GM18951 (cell line): ENCODE results near the gene SUCLG1.
"Not testable (repeated sequence)": the region's sequence is repeated elsewhere in the genome, so short reads cannot be mapped to it uniquely, and the experiment has no call there.

Experiments used
- POLR2A ChIP-seq: IDR thresholded peaks from 4 replicates; pipeline ENCODE4 v1.6.1; 2011; ENCODE audit warnings: mild to moderate bottlenecking; ENCODE audit not compliant: insufficient read length, insufficient read depth; ENCODE audit errors: extremely low read depth
- in situ Hi-C: fragments of 300-500 bp; cut with MboI; formaldehyde crosslinking; loops from one replicate; pipeline ENCODE4 v1.12.0; 2022; ENCODE audit warnings: low sequenced_read_pairs, mixed read lengths, inconsistent platforms; ENCODE audit not compliant: unreplicated experiment

The SUCLG1 gene

DNA sequence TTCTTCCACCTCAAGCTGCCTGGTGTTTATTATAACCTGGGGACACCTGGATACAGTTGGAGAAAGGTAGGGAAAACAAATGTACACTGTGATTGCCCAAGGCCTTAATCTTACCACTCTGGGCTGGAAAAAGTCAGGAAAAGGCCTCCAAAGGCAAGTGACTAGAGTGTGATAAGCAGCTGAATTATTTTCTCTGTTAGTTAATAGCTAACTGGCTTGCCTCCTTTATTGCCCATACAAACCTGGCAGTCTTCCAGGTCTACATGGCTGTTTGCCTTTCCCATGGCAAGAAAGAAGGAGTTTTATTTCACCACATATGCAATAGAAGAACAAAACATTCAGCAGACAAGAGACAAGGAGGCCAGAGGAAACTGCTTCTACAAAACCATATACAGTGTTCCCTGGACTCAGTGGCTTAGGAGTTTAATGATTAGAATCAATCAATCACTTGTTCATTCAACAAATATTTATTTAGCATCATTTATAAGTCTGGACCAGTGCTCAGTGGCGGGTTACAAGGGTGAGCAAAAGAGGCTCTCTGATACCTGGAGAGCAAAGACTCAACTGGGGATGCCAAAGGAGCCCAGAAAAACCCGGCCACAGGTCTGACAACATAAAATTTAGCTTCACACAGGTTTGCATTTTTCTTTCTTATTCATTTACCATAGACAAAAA is 27.5 kb upstream of the SUCLG1 start:
- no peak for TF ChIP-seq POLR2A
- in situ Hi-C loops = loop anchor here (25.0 kb wide), 1 partner anchor 551 kb away; no protein-coding TSS in a partner anchor

DNA sequence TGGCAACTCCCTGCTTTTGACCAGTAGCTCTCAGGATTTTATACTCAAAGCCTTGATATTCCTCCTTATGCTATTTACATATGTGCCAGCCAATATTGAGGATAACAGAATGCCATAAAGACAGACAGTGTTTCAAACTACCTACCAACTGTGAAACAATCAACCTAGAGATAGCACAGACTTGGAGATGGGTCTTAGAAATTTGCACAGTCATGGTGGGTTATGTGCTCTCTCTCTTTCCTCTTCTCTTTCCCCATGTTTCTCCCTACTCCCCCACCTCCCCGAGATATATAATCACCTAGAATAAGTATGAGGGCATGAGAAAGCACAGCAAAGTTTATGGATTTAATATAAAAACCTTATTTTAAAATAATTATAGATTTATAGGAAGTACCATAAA is 24.2 kb upstream of the SUCLG1 start:
- in situ Hi-C loops = loop anchor here (25.0 kb wide), 1 partner anchor 554 kb away; no protein-coding TSS in a partner anchor

DNA sequence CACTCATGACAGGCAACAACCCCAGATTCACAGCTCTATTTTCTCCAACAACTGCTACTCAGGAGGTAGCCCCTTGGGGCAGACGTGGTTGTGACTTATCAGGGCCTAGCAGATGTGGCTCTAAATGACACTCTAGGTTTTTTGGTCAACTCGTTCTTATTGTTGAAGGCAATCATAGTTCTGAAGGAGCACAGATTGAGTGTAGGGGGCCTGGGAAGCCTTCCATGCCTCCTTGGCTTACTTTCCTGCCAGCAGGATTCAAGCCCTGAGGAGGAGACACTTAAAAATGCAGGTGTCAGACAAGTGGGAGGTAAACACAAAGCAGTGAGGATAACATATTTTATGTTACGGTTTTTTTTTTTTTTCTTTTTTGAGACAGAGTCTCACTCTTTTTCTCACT is 23.5 kb upstream of the SUCLG1 start:
- TF ChIP-seq POLR2A = no peak
- in situ Hi-C loops = loop anchor here (25.0 kb wide), 1 partner anchor 555 kb away; no protein-coding TSS in a partner anchor

More for the DNA sequence above, 24.2 kb upstream of the SUCLG1 start:
- no peak for TF ChIP-seq POLR2A

DNA sequence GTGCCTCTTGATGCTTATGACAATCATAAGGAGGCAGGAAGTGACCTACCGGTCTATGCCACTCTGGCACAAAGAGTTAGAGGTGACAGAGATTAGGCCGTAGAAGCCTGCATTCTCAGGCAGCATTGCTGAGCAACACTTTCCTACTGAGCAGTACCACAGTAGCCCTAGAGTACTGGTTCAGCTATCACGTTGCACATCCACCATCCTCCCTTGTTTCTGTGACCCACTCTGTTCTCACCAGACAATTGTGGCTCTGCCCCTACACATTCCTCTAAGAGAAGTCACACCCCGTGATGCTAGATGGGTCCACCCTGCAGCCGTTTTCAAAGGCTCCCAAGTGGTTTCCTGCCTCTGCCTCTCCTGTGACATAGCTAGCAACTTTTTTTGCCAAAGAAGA is 22.6 kb upstream of the SUCLG1 start:
- no peak for TF ChIP-seq POLR2A
- in situ Hi-C loops = loop anchor here (25.0 kb wide), 1 partner anchor 556 kb away; no protein-coding TSS in a partner anchor

DNA sequence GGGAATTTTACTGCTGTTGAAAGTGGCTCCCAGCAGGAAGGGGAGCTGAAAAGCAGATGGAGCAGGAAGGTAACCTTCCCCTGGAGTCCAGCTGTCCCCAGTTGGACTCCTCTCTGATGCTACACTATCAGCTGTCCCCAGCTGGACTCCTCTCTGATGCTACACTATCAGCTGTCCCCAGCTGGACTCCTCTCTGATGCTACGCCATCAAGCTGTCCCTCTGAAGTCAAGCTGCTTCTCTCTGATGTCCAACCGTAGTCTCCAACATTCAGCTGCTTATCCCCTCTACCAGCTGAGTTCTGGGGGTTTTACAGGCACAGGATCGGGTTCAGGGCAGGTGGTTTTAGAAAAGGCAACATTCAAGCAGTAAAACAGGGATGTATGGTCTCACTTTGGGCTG is 19.8 kb upstream of the SUCLG1 start:
- in situ Hi-C loops = loop anchor here (25.0 kb wide), 1 partner anchor 558 kb away; no protein-coding TSS in a partner anchor
- TF ChIP-seq POLR2A = no peak

DNA sequence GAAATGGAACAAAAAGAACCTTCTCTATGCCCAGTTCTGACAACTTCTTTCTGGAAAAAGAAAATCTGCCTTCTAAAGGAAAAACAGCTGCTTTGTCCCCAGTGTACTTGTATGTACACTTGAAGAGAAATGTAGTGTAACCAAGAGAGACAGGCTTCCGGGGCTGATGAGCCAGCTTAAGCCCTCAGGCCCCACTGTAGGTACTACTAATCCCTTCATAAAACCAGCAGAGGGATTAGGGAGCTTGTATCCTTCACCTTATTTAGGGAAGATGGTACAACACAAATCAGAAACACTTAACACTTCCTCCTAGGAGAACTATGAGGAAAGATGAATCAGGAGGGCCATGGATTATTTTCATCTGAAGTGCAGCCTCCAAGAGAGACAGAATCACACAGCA is 18.8 kb upstream of the SUCLG1 start:
- TF ChIP-seq POLR2A = no peak
- in situ Hi-C loops = loop anchor here (25.0 kb wide), 1 partner anchor 559 kb away; no protein-coding TSS in a partner anchor

DNA sequence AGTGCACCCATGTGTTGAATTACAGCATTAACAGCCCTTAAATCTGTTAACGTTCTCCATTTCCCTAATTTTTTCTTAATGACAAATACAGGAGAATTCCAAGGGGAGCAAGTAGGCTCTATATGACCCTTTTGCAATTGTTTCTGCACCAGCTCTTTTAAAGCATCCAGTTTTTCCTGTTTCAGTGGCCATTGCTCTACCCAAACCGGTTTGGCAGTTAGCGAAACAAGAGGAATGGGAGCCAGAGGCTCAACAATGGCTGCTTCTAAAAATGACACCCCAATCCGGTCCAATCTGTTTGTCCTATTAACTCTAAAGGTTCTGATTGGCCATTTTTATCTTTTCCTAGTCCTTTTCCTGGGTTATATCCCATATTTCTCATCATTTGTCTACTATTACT is 15.1 kb upstream of the SUCLG1 start:
- in situ Hi-C loops = no loop called here
- TF ChIP-seq POLR2A = no peak

DNA sequence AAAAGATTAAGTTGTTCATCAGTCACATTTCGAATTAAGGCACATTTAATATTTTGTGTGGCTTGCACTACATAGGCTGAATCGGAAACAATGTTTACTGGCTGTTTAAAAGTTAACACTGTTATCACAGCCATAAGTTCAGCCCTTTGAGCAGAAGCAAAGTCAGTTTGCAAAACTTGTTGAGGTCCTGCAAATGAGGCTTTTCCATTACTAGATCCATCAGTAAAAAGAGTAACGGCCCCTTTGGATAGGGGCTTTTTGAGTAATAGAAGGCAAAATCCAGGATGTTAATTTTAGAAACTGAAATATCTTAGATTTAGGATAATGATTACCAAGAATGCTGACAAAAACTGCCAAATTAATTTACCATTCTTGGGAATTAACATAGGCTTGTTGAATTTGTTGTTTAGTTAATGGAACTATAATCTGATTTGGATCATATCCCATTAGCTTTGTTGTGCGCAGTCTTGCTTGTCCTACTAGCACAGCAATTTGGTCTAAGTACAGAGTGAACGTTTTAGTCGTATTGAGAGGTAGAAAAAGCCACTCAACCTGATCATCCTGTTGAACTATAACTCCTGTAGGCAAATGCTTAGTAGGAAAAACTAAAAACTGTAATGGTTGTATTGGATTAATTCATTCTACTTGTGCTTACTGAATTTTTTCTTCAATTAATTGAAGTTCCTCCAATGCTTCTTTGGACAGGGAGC is 13.9 kb upstream of the SUCLG1 start:
- in situ Hi-C loops = no loop called here

DNA sequence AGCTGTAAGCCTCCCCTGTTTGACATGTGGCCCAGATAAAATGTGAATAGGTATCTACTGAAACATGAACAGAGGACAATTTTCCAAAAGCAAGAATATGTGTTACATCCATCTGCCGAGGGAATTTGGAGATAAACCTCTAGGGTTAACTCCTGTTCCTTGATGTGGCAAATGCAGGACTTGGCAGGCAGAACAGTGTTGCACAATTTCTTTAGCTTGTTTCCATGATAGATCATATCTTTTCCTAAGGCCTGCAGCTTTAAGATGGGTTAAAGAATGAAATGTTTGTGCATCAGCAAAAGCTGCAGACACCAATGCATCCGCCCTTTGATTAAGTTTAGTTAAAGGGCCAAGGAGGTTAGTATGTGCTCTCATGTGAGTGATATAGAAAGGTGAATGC is 13.3 kb upstream of the SUCLG1 start:
- in situ Hi-C loops = not testable (repeated sequence)

More for the DNA sequence above, 13.9 kb upstream of the SUCLG1 start:
- TF ChIP-seq POLR2A = no peak

DNA sequence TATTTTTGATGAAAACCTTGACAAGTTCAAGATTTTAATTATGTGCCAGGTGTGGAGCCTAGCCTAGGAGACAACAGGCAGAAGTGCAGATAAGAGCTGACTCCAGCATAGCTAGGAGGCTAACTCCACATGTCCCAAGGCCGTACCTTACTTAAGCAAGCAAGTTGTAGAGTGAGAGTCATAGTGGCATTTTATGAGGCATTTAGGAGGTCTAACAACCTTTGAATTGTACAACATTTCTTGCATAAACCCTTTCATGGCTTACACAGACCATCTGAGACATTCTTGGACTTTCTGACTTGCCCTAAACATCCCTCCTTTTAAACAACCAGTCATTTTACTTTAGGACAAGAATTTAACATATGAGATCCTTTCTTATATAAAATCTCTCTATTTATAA is 8.3 kb upstream of the SUCLG1 start:
- in situ Hi-C loops = no loop called here
- no peak for TF ChIP-seq POLR2A

DNA sequence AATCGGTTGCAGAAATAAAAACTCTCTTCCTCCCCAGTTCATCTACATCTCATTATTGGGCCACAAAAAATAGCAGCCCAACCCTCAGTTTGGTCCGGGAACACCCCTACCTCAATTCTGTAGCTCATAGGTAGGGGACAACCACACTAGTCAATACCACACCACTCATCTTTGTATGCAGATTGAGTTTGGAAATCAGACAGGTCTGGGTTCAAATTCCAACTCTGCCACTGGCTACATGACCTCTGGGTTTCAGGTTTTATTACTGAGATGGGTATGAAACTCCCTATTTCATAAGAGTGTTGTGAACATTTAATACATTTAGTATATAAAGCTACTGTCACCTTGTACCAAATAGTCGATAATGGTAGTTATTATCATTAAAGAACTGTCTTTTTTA is 2.2 kb upstream of the SUCLG1 start:
- in situ Hi-C loops = no loop called here
- TF ChIP-seq POLR2A = no peak

DNA sequence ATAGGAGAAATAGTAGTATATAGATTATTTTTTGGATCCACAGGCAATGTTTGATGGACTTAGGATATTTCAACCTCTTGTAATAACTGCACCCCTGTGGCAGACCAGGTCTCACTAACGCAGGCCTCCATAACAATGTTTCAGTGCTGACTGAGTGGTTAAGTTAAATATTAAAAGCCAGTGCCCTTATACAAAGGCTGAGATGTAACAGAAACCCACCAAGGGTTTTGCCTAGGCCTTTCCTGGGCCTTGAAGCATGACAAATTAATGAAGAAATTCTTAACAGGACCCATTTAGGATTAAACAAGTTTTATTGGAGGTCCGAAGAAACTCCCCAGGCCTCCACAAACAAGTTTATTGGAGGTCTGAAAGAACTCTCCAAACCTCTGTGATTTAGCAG is 1.6 kb upstream of the SUCLG1 start:
- TF ChIP-seq POLR2A = no peak
- in situ Hi-C loops = no loop called here

DNA sequence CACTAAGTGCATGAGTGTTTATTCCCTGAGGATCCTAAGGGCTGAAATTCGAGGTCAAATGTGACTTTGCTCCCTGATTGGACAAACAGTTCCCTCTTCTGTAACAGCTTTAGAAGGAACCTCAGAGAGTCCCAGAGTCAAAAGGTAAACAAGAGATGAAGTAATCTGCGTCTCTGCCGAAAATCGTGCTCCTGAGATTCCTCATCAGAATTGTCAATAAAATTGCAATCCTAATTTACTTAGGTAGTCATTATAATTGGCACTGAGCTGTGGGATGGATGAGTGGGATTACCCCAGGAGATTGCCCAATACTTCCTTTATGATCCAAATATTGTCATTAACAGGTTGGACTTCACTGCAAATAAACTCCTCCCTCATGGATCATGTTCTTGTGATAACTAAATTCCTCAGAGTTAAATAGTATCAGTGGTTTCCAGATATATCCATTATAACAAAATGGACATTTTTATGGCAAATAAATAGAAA is 907 bp upstream of the SUCLG1 start:
- no peak for TF ChIP-seq POLR2A
- in situ Hi-C loops = no loop called here

DNA sequence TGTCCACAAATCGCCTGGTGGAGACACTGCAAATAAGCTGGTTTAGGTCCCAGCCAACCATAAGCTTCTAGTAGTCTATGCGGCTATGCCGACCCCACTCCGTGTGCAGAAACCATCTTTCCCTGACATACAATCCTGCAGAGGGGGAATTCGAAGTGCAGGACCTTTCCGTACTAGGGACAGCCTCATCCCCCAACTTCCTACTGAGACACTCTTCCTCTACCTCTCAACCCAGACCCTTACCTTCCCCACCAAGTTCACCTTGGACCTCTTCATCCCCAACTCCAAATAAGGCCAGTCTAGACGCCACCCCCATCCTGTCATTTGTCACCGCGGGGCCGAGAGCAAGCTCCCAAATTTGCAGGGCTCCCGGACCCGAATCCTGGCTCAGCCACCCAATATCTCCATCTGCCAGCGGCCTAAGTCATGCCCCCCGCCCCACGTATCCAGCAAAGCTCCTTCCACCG is 496 bp downstream of the SUCLG1 start:
- in situ Hi-C loops = no loop called here
- no peak for TF ChIP-seq POLR2A
